ENCODE results near the gene ANO9.

Gene ANO9

GRCh38 chr11:371051-371450 is 70.8 kb downstream of the ANO9 start:
- no peak overlapping the region for H3K27ac ChIP-seq
- TF ChIP-seq CTCF (IDR thresholded peaks at IDR 0.05): no peak
- H3K27me3 ChIP-seq: peaks cover 0 to 64% of the 10 kb centered on the region in 2 donors
- H3K4me1 ChIP-seq: peaks cover 0 to 17% (median 10%) of the 10 kb centered on the region in 4 donors
- intact Hi-C loops (cut with DNase I; ENCODE audit: low total_unique reads): no loop called here
- no peaks in the 10 kb centered on the region for H3K36me3 ChIP-seq
- no peak for DNase-seq
- no peaks in the 10 kb centered on the region for H3K9me3 ChIP-seq
- H3K4me3 ChIP-seq: no peak overlapping the region

- no peaks in the 10 kb centered on the region for H3K9me3 ChIP-seq
- no peak for TF ChIP-seq CTCF (IDR thresholded peaks at IDR 0.05)
- H3K4me3 ChIP-seq: no peak overlapping the region
- DNase-seq: no peak
- H3K4me1 ChIP-seq: peaks cover 0 to 17% (median 10%) of the 10 kb centered on the region in 4 donors
- H3K36me3 ChIP-seq: no peaks in the 10 kb centered on the region
- H3K27me3 ChIP-seq: peaks cover 0 to 64% of the 10 kb centered on the region in 2 donors
- H3K27ac ChIP-seq: no peak overlapping the region
- intact Hi-C loops (cut with DNase I; ENCODE audit: low total_unique reads): no loop called here
These were observed 71.5 kb downstream of the ANO9 start for GRCh38 chr11:370070-370941.

GRCh38 chr11:369336-370018 is 72.3 kb downstream of the ANO9 start, which contains the start of gene B4GALNT4:
Gene B4GALNT4, plus strand, starts transcription at chr11:369499. Its CDS starts 305 bp downstream, at chr11:369804.
- no peaks in the 10 kb centered on the region for H3K36me3 ChIP-seq
- peak within 1 kb of the TSS in 1 of 2 donors; percentile 37 for H3K4me3 ChIP-seq
- intact Hi-C loops (cut with DNase I; ENCODE audit: low total_unique reads): no loop called here
- H3K27ac ChIP-seq: no peak within 1 kb of the TSS
- H3K9me3 ChIP-seq: no peaks in the 10 kb centered on the region
- H3K4me1 ChIP-seq: peaks cover 0 to 17% (median 10%) of the 10 kb centered on the region in 4 donors
- no peak for TF ChIP-seq CTCF (IDR thresholded peaks at IDR 0.05)
- H3K27me3 ChIP-seq: peaks cover 0 to 70% of the 10 kb centered on the region in 2 donors
- DNase-seq: no peak

- Histone ChIP-seq H3K36me3 (no peaks in the 10 kb centered on the region), H3K4me1 (peaks cover 0 to 17% (median 10%) of the 10 kb centered on the region in 4 donors), H3K9me3 (no peaks in the 10 kb centered on the region), H3K27me3 (peaks cover 0 to 75% of the 10 kb centered on the region in 2 donors), H3K27ac (no peak overlapping the region), H3K4me3 (peak overlapping the region in 1 of 2 donors; percentile 37)
- intact Hi-C loops (cut with DNase I; ENCODE audit: low total_unique reads): no loop called here
- DNase-seq: no peak
- TF ChIP-seq CTCF (IDR thresholded peaks at IDR 0.05): no peak
These were observed 73.1 kb downstream of the ANO9 start for GRCh38 chr11:368414-369335.

- Histone ChIP-seq H3K9me3 (no peaks in the 10 kb centered on the region), H3K4me3 (no peak overlapping the region), H3K27ac (no peak overlapping the region), H3K36me3 (no peaks in the 10 kb centered on the region), H3K27me3 (peaks cover 0 to 72% of the 10 kb centered on the region in 2 donors), H3K4me1 (peaks cover 0 to 17% (median 10%) of the 10 kb centered on the region in 4 donors)
- intact Hi-C loops (cut with DNase I; ENCODE audit: low total_unique reads): no loop called here
- DNase-seq: no peak
- TF ChIP-seq CTCF (IDR thresholded peaks at IDR 0.05): no peak
These were observed 73.8 kb downstream of the ANO9 start for GRCh38 chr11:367956-368413.
